AML-193 (cell line): ENCODE results near the gene GHRL.
"Not testable (repeated sequence)": the region's sequence is repeated elsewhere in the genome, so short reads cannot be mapped to it uniquely, and the experiment has no call there.

Experiments
- DNase-seq, 2 experiments: peaks; one replicate each; lab custom pipeline; 2025; lab: John Stamatoyannopoulos, UW

GHRL gene

GRCh38 chr3:10273702-10274305, 18.9 kb downstream of the GHRL start:
- DNase-seq, result peak; percentile 23 to 30

- DNase-seq, result no peak
Observed at GRCh38 chr3:10272977-10273376, 19.8 kb downstream of the GHRL start.

- DNase-seq, result not testable (repeated sequence)
Observed at GRCh38 chr3:10272476-10272875, 20.3 kb downstream of the GHRL start.

DNA sequence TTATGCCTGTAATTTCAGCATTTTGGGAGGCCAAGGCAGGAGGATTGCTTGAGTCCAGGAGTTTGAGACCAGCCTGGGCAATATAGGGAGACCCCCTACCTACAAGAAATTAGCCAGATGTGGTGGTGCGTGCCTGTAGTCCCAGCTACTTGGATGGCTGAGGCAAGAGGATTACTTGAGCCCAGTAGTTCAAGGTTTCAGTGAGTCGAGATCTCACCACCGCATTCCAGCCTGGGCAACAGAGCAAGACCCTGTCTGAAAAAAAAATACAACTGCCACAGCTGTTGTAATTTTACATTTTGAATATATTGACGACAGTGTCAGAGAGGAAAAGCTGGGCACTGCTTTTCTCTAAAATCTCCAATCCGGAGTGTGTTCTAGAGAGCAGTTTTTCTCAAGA, 23.3 kb downstream of the GHRL start:
- DNase-seq, result no peak

- no peak for DNase-seq
Observed at GRCh38 chr3:10268930-10269329, 23.8 kb downstream of the GHRL start.

DNA sequence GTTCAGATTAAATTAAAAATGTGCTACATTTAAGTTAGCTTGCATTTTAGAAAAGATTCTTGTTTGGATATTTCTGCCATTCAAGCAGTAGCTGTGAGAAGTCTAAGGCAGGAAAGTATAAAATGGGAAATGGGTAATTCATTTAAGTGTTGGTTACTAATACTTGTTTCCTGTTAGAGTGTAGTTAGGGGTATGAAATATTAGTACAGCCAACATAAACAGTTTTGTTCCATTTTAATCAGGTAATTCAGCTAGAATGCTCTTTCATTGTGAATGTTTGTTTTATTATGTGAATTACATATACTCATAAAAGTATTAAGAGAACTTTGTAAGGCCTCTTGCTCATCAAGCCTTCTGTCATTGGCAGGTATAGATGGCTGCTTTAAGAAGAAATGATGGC, 24.6 kb downstream of the GHRL start:
- DNase-seq, result no peak

DNA sequence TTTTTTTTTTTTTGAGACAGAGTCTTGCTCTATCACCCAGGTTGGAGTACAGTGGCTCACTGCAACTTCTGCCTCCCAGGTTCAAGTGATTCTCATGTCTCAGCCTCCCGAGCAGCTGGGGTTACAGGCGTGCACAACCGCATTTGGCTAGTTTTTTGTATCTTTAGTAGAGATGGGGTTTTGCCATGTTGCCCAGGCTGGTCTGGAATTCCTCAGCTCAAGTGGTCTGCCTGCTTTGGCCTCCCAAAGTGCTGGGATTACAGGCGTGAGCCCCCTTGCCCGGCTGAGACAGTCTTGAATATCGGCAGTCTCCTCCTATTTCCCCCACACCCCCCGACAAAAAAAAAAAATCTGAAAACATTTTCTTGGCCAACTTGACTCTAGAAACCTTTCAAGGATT, 25.8 kb downstream of the GHRL start:
- DNase-seq, result not testable (repeated sequence)

GRCh38 chr3:10265833-10266232, 26.9 kb downstream of the GHRL start:
- DNase-seq, result no peak

DNA sequence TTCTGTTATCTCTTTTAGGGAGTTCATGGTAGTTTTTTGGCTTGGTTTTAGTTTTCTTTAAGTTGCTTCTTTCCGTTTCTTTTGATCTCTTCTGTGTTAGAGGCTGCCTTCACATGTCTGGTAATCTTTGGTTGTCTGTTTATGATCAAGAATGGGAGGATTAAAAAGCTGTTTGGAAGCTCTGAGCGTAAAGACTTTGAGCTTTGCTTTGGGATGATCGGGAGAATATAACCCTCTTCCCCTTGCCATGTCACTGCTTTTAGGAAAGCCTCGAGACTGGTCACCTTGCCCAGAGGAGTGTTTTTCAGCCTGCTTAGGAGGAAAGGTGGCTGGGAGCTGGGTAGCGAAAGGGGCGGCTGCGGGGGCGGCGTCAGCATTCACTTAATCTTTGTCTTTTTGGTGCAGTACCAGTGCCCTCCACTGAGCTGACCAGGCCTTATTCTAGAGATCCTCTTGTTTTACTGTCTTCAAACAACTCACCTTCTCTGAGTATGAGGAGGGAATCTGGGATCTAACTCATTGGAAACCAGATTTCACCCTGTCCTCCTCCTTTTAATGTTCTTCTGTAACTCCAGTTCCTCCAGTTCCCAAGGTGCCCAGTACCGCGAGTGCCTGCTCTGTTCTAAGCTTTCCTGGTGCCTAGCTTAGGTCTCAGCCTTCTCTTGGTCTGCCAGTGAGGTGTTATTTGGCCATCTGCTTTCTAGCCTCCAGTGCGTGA, 28.9 kb downstream of the GHRL start:
- peak; percentile 43 to 50 for DNase-seq

DNA sequence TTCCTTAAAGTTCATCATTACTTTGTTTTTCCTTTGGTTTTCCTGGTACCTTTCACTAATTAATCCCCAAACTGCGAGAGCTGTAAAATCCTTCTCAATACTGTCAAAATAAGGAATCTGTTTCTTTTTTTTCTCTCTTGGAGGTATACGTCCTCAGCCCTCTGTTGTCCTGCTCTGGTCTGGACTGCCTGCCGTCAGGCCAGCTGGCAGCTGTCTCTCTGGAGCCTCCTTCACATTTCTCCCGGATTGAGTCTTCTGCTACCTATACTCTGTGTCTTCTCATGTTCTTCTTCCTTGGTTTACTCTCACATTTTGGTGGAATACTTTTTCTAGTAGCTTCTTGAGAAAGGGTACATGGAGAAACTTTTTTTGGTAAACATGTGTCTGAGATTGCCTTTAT, 30.7 kb downstream of the GHRL start:
- DNase-seq, result no peak

DNA sequence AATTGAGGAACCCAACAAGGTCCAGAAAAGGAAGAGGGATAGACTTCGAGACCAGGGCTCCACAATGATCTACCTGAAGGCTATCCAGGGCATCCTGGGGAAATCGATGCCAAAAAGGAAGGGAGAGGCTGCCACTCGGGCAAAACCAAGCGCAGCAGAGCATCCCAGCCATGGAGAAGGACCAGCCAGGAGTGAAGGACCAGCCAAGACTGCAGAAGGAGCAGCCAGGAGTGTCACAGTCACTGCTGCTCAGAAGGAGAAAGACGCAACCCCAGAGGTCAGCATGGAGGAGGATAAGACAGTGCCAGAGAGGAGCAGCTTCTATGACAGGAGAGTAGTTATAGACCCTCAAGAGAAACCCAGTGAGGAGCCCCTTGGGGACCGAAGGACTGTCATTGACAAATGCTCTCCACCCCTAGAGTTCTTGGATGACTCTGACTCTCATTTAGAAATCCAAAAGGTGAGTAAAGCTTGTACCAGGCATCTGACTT, 32.5 kb downstream of the GHRL start:
- no peak for DNase-seq

DNA sequence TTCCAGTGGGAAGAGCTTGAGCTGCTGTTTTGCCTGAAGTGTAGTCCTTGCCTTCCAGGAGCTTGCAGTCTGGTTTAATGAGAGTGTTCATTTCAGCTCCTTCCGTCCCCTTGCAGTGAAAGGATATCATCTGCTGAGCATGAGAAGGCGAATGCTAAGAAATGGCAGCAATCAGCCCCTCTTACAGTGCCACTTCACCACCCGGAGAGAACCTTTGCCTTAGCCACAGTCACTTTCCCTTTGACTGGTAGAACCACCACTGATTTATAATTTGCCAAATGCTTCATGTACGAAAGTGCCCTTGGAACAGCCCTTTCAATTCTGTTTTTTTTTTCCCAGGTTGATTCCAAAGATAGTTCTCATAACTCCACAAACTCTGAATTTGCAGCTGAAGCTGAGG, 32.9 kb downstream of the GHRL start:
- no peak for DNase-seq

DNA sequence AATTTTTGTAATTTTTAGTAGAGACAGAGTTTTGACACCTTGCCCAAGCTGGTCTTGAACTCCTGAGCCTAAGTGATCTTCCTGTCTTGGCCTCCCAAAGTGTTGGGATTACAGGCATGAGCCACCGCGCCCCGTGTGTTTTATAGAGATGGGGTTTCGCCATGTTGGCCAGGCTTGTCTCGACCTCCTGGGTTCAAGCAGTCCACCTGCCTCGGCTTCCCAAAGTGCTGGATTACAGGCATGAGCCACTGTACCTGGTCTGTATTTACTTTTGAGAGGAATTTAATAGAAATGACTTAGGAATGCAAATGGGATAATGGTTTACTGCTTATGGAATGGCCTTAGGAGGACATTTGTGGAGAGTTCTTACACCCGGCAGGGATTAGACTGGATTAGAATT, 33.7 kb downstream of the GHRL start:
- DNase-seq, result no peak

- no peak for DNase-seq
Observed at GRCh38 chr3:10255835-10256234, 36.9 kb downstream of the GHRL start.

- DNase-seq, result no peak
Observed at GRCh38 chr3:10253731-10254130, 39.0 kb downstream of the GHRL start.

GRCh38 chr3:10251006-10251405, 41.7 kb downstream of the GHRL start:
- no peak for DNase-seq

GRCh38 chr3:10249833-10250232, 42.9 kb downstream of the GHRL start:
- no peak for DNase-seq

GRCh38 chr3:10248984-10249748, 43.6 kb downstream of the GHRL start:
- DNase-seq, result peak; percentile 14 to 42

DNA sequence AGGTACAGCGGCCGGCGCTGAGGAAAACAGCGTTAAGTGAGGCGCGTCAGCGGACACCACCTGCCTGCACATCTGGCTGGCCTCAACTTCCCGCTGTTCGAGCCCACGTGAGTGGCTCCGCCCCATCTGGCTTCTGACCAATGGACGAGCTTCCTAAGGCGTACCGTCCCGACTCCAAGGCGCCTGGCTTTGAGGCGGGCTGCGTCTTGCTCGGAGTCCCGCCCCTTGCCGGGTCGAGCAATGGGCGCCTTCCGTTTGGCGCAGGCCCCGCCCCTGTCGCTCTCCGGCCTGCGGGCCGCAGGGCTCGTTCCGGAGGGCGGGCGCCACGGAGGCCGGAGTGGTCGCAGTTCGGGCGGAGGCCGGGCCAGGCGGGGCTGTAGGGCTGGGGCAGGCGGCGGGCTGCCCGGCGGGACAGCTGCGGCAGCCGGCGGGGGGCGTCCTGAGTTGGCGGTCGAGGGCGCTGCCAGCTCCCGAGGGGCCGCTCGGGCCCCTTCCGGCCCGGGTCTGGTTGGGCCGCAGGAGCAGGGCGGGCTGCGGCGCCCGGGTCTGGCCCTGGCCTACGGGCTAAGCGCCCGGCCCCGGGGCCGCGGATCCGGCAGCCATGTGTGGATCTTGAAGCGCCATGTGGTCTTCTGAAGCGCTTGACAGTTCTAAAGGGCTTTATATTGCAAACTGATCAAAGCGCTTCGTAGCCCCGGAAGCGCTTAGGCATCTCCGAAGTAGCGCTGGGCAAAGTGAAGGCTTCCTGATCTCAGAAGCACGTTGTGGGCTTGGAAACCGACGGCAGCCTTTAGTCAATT, 44.4 kb downstream of the GHRL start, which contains the start of gene TATDN2:
Gene TATDN2, plus strand, starts transcription at position 276 of the 800 bp plus-strand sequence. CDS start 742 bp downstream, outside the sequence.
- DNase-seq, result peak; percentile 97 to 98

DNA sequence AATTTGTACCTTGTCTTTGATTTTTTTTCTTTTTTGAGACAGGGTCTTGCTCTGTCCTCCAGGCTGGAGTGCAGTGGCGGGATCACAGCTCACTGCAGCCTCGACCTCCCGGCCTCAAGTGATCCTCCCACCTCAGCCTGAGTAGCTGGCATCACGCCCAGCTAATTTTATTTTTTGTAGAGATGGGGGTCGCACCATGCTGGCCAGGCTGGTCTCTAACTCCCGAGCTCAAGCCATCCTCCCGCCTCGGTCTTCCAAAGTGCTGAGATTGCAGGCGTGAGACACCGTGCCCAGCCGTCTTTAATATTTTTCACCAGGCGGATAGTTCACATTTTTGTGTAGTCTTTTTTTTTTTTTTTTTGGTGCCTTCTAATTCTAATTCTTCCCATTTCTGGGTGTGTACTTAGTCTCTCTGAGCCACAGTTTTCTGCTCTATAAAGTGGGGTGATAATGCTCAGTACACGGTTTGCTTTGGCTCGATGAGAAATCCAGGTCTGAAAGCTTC, 45.0 kb downstream of the GHRL start:
- no peak for DNase-seq

DNA sequence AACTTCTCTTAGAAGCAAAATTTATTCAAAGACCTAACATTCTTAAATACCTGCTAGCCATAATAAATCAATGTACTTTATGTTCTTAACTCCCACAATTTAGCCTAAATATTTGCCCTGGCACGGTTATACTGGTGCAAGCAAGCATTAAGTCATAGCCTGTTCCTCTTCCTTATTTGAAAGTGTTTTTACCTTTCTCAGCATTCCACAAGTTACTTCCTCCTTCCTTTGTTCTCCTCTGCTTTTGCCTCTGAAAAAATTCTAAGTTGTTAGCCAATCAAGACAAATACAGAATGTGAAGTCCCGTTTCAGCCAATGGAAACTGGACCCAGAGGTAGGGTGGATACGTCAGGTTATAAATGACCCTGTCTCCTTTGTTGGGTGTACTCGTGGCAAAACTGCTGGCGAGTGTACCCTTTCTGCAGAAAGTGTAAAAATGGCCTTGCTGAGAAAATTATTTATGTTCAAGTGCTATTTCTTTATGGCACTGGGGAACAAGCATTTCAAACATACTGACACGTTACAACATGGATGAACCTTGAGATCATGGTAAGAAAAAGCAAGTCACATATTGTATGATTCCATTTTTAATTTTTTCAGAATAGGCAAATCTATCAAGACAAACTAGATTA, 47.5 kb downstream of the GHRL start:
- no peak for DNase-seq
